GM21529 (cell line): ENCODE results near the gene RETREG2.

Experiments
- ATAC-seq: cut with Tn5 transposase; IDR thresholded peaks from one replicate; pipeline ENCODE4 v1.9.1; 2021; ENCODE audit not compliant: unreplicated experiment

RETREG2 gene

GRCh38 chr2:219168932-219169331, 9.1 kb upstream of the RETREG2 start:
- ATAC-seq, result no peak

- ATAC-seq, result no peak
Measured at GRCh38 chr2:219169930-219170654, 8.0 kb upstream of the RETREG2 start, which contains the start of gene SLC23A3. Gene SLC23A3, minus strand, starts transcription at chr2:219170029. Its CDS starts 45 bp downstream, at chr2:219169984.

GRCh38 chr2:219171231-219171651, 6.8 kb upstream of the RETREG2 start:
- no peak for ATAC-seq

- ATAC-seq, result no peak
Measured at GRCh38 chr2:219172231-219173154, 5.6 kb upstream of the RETREG2 start.

- no peak for ATAC-seq
Measured at GRCh38 chr2:219173176-219173575, 4.9 kb upstream of the RETREG2 start.

- ATAC-seq, result no peak
Measured at GRCh38 chr2:219174146-219174545, 3.9 kb upstream of the RETREG2 start.

- no peak for ATAC-seq
Measured at GRCh38 chr2:219174801-219175200, 3.3 kb upstream of the RETREG2 start.

GRCh38 chr2:219175486-219175885, 2.6 kb upstream of the RETREG2 start:
- ATAC-seq, result no peak

- ATAC-seq, result peak; percentile 35
Measured at GRCh38 chr2:219175928-219176817, 1.9 kb upstream of the RETREG2 start.

GRCh38 chr2:219176818-219177551, 1.1 kb upstream of the RETREG2 start, which contains the start of gene CNPPD1:
Gene CNPPD1, minus strand, starts transcription at chr2:219176925. Its CDS starts 97 bp downstream, at chr2:219176828.
- ATAC-seq, result peak; percentile 71

- ATAC-seq, result peak; percentile 14
Measured at GRCh38 chr2:219178377-219179175, 501 bp downstream of the RETREG2 start.

- no peak for ATAC-seq
Measured at GRCh38 chr2:219179601-219180465, 1.8 kb downstream of the RETREG2 start.

- no peak for ATAC-seq
Measured at GRCh38 chr2:219180961-219181360, 2.9 kb downstream of the RETREG2 start.

- ATAC-seq, result no peak
Measured at GRCh38 chr2:219181531-219181930, 3.5 kb downstream of the RETREG2 start.

GRCh38 chr2:219182331-219183150, 4.5 kb downstream of the RETREG2 start:
- no peak for ATAC-seq

- ATAC-seq, result no peak
Measured at GRCh38 chr2:219183151-219183772, 5.2 kb downstream of the RETREG2 start.

GRCh38 chr2:219184121-219184520, 6.0 kb downstream of the RETREG2 start:
- ATAC-seq, result no peak
